Measurements from ENCODE around the gene VGLL3.

Gene VGLL3

DNA sequence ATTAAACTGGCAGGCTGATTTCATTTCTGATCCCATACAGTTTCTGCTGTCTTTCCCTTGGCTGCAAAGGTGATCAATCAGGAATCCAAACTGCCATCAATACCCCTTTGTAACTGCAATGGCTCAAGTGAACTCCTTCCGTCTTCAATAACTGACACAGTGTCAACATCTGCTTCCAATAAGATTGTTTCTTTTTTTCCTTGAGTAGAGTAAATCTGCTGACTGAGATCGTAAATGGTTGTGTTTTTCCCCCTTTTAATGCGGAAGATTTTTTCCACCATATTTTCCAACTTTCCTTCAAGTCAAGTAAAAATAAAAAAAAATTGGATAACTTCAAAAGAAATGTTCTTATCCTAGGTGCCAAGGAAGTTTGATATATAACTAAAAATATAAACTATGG lies 48.7 kb downstream of the VGLL3 start:
- DNase-seq = no peak

DNA sequence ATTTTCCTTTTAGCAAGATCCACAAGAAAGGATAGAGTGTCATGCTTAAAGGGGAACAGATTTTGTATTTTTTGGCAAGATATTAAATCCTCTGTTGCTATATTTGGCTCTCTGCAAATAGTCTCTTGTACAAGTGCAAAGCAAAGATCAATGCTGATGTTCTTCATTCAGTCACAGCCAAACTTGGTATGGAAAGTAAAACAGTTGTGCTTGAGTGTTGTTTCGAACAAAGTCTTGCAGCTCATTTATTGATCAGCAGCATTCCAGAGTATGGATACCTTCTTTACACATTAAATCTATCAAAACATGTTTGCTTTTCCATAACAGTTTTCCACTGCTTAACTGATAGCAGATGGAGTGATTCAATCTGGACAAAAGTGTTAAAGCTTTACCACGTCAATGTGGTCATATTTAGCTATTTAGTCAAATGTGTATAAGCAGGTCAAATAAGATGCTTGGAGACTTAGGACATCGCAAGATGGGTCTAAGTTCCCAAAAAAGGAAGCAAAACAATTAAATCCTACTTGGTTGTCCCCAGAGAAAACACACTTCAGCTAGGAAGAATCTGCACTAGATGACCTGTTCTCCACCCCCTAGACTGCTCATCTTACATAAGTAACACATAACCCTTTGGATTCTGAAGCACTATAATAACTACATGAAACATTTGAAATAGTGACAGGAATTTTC lies 52.4 kb downstream of the VGLL3 start:
- DNase-seq = no peak

DNA sequence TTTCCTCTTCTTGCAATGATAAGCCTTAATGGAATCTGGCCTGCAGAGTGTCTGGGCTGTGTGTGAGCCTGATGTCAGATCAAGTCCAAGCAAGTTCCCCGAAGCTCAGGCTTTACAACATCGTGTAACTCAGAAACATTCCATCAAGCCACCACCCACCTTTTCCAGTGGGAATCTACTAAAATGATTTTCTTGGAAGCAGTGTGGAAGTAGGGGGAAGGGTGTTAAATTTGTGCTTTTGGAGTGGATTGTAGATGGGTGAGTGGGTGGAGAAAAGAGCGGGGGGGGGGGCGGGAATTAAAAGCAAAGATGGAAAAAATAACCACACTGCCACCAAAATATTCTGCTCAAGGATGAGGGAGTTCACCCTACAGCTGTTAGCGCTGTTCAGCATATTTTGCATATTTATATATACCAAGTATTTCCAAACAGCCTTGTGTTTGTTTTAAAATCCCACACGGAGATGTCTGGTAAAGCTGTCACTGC lies 53.6 kb downstream of the VGLL3 start:
- no peak for DNase-seq

DNA sequence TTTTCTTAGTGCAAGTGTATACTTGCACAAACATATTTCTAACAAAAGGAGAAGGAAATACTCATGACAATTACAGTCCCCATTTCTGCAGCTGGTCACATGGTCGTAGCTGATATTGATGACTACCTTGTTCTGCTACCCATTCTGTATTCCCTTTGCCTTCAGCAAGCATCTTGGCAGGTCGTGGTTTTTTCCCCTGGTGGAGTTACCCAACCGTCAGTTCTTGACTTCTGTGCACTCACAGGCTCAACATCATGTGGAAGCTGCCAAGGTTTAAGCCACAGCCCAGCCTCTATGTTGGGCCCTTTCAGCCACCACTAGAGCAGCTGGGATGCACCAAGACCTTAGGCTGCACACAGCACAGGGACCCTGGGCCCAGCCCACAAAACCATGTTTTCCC lies 56.1 kb downstream of the VGLL3 start:
- DNase-seq = no peak

DNA sequence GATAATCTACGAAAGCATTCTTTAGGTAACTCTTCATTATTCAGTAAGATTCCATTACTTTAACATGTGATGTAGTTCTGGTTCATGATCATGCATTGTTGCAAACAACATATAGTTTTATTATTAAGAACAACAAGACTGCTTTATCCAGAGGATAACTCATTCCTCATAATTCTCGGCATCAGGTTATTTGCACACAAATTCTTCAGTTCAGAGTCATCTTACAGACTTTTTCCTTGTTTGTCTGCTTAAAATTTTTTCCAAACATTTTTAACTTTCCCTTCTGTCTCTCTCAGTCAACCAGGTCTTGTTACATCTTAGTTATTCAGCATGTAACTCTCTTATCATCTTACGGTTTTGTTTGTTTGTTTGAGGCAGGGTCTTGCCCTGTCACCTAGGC lies 60.1 kb downstream of the VGLL3 start:
- no peak for DNase-seq

DNA sequence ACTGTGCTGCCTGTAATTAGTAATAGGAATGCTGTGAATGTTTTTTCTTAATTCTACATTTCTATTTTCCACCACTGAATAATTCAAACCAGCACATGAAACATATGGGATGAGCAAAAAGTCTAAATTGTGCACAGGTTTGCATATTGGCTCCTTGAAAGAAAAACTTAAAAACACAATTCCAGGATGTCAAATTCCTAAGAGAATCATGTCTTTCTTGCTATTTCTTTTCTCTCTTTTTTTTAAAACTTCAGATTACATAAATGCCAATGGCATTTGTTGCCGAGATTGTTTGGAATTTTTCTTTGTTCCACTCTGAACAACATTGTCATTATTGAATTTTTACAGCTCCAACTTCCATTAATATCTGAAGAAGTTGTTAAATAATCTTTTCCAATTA lies 60.8 kb downstream of the VGLL3 start:
- DNase-seq = no peak

DNA sequence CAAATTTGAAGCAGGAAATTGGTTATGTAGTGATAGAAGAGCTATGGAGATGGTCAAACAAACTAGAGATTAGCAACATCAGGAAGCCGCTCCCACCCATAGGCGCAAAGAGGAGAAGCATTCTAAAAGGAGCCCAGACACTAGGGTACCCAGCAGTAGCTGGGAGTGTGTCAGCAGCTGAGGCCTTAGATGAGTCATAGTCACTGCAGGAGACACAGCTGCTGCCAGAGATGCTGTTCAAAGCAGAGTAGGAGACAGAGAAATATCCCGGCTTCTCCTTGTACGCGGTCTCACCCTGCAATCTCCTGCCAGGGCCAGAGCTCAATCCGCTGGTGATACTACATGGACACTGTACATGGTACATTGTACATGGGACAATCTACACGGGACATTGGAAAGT lies 61.9 kb downstream of the VGLL3 start:
- DNase-seq = no peak

DNA sequence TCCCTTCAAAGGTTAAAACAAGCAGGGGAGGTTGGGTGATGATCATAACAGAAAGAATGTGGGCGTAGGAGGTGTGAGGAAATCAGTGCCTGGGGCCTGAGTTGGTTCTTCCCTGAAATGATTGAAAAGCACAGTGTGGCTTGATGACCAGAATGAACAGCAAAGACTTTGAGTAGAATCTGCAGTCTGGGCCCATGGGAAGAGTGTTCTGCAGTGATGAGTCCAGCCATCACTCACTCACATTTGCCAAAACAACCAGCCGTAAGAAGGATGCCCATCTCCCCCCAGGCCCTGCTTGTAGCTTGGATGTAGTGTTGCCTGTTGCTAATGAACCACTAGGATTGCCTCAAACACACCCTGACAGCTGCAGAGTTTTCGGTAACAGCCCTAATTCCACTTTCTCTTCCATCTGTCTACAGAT lies 67.9 kb downstream of the VGLL3 start:
- no peak for DNase-seq

DNA sequence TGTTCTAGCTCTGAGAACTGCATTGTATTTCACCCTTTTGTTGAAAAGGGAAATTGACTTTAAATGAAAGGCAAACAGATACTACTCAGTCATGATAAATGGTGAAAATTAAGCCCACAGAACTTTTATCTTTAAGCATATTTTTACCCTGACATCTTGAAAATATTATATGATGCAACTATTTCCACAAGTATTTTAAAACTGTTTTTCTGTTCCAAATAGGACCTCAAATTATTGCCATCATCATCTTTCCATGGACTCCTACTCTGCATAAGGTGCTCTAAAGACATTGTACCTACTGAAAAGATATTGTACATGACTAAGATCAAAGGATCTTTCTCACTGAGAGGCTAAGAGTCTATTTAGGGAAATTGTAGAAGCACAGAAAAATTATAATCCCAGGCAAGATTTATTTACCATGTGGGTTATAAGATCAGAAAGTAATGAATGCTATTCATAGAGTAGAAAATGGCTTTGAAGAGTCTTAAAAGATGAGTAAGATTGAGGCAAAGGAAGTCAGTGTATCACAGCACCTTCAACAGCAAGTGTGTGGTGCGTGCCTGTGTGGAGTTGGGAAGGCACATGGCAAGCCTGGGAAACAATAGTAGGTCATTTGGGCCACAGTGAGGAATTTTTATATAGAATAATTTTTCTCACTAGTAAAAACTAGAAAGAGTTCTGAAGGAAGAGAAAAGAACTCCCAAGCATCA lies 68.8 kb downstream of the VGLL3 start:
- no peak for DNase-seq

DNA sequence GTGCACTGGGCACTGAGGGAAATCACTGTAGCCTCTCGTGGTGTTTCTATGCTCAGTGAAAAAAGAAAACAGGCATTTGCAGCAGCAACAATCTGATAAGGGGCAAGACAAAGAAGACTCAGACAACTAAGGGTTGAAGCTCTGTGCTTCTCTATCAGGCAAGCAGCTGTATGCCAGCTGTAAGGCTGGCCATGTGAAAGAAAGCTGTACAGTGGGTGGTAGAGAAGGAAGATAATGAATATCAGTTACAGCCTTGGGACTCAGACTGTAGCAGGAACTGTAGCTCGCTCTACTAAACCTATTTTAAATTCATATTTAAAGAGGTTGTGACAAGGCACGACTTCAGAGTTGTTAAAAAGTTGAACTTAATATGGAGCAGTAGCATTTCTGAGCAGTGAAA lies 76.3 kb downstream of the VGLL3 start:
- DNase-seq = no peak

DNA sequence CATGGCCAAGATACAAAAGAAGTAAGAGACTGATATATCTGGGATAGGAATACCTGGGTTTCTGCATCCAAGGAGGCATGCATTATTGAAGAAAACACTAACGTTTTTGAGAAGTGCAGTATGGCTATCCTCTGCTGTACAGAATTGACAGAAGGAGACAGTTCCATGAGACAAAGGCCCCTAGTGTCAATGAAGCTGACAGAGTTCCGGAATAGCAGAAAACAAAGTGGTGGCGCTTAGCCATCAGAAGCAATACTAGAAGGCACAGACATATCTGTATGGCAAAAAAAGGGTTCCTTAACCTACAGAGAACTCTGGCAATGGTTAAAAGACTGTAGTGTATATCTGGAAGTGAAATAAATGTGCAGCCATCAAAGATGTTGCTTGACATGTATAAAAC lies 77.8 kb downstream of the VGLL3 start:
- no peak for DNase-seq

DNA sequence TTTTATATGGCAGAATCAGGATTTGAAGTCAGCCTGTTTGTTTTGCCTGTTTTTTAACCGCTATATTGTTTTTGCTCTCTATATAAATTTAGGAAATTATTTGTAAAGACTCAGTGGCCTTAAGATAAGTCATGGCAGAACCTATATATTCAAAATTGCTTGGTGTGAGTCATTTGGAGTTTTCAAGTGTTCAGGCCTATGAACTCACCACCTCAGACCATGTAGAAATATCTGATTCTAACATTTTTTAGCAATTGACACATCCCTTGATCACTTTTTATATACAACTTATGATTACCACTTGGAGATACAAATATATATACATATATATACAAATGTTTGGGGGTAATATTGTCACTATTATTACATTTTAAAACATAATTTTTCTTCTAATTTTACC lies 95.7 kb downstream of the VGLL3 start:
- no peak for DNase-seq

DNA sequence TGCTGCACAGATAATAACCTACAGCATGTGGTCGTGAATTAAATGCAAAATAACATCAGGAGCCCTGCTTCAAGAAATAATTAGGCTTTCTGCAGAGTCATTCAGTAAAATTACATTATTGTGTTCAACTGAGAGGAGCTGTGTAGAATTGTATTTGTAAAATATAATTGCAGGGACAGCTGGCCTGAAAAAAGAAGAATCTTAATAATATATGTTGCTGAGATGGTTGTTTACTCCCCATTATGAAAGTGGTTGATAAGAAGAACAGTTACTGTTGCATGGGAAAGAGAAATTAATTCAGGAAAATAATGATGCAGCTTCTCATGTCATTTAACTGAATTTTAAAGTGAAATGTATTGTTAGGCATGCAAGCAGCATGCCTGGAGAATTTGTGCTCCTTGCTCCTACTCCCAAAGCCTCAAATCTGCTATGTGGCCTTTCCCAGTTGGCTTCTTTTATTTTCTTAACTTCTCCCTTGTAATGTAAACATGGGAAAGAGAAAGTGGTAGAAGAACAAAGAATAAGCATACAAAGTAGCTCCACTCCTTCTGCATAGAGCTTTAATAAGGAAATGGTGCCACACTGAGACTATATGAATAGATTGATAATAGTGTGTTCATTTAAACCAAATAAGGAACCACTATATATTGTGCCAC lies 100.1 kb downstream of the VGLL3 start:
- DNase-seq = peak; percentile 7
